Progenitor cell of endocrine pancreas (in vitro differentiated cells): ENCODE data around the gene KCTD6. TPM values are rescaled to one million over a fixed set of nuclear protein-coding genes. Genes with fewer than 3 reads are reported as not detected.

ENCODE experiments used
- DNase-seq: peaks from one replicate; pipeline ENCODE4 v3.0.0; 2021; ENCODE audit warnings: low spot score; ENCODE audit not compliant: unreplicated experiment
- H3K27ac Mint-ChIP-seq: 2 replicates; pipeline ENCODE4 v1.8.0; 2021; ENCODE audit warnings: mild to moderate bottlenecking, moderate library complexity, mixed read lengths
- H3K27me3 Mint-ChIP-seq: 2 replicates; pipeline ENCODE4 v1.8.0; 2021; ENCODE audit warnings: mixed read lengths
- H3K36me3 Mint-ChIP-seq: 2 replicates; pipeline ENCODE4 v1.8.0; 2022; ENCODE audit warnings: mixed read lengths; ENCODE audit not compliant: insufficient read depth
- H3K4me1 Mint-ChIP-seq: 2 replicates; pipeline ENCODE4 v1.8.0; 2021; ENCODE audit warnings: low read depth, mixed read lengths
- H3K4me3 Mint-ChIP-seq: 2 replicates; pipeline ENCODE4 v1.8.0; 2021; ENCODE audit warnings: low read depth, mild to moderate bottlenecking, moderate library complexity, mixed read lengths
- H3K9me3 Mint-ChIP-seq: 2 replicates; pipeline ENCODE4 v1.8.0; 2021; ENCODE audit warnings: low read depth, mixed read lengths
- total RNA-seq: library from RNA; stranded (reverse); gene quantifications from 2 replicates; pipeline ENCODE4 v1.2.1, GENCODE V29; 2021
- TF ChIP-seq, protein P1 (sequence below): fragments of 200-600 bp; sonication (generic); IDR thresholded peaks from one replicate; pipeline ENCODE4 v1.5.0; 2021; ENCODE audit warnings: antibody characterized with exemption, mild to moderate bottlenecking; ENCODE audit not compliant: unreplicated experiment

The KCTD6 gene
- total RNA-seq, 1 donor from 2014 or later = 14.8 TPM

DNA sequence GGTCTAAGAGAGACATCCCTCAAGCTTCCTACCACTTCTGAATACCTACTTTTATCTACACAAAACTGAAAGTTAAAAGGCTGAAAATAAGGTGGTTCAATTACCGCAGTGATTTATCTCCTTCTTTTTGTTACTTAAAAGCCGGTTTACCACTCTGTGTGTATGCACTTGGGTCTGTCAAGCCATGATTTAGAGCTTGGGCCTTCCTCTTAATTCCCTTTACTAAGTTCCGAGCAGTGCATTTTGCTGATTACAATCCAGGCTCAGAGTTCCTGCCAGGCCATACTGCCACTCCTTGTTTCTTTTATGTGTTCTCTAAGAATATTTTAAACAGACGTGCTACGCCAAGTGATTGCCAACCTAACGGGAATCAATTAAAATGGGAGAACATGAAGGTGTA, 16.5 kb downstream of the KCTD6 start:
- Mint-ChIP-seq H3K27me3 (no peaks in the 10 kb centered on the region), H3K4me3 (no peak overlapping the region), H3K4me1 (no peaks in the 10 kb centered on the region), H3K36me3 (peaks cover 1% of the 10 kb centered on the region), H3K27ac (no peak overlapping the region), H3K9me3 (no peaks in the 10 kb centered on the region)
- no peak for DNase-seq
- TF ChIP-seq, protein P1, sequence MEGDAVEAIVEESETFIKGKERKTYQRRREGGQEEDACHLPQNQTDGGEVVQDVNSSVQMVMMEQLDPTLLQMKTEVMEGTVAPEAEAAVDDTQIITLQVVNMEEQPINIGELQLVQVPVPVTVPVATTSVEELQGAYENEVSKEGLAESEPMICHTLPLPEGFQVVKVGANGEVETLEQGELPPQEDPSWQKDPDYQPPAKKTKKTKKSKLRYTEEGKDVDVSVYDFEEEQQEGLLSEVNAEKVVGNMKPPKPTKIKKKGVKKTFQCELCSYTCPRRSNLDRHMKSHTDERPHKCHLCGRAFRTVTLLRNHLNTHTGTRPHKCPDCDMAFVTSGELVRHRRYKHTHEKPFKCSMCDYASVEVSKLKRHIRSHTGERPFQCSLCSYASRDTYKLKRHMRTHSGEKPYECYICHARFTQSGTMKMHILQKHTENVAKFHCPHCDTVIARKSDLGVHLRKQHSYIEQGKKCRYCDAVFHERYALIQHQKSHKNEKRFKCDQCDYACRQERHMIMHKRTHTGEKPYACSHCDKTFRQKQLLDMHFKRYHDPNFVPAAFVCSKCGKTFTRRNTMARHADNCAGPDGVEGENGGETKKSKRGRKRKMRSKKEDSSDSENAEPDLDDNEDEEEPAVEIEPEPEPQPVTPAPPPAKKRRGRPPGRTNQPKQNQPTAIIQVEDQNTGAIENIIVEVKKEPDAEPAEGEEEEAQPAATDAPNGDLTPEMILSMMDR = no peak

DNA sequence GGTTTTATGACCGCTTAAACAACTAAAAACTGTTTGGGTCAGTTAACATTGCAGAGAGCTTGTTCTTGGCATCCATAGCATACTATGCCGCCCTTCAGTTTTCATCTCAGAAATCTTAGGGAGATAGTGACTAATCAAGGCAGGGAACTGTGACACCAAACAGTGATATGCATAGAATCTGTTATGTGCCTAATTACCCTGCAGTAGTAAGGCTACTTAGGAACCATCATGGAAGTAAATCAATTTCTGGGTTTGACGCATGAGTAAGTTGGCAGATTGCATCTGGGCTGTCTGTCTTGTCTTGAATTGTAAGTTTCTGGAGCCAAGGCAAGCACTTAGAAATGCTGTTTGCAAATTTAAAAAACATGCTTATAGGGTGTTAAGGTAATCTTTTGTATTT, 22.5 kb downstream of the KCTD6 start:
- H3K4me3 Mint-ChIP-seq = no peak overlapping the region
- H3K27ac Mint-ChIP-seq = no peak overlapping the region
- no peaks in the 10 kb centered on the region for H3K27me3 Mint-ChIP-seq
- H3K36me3 Mint-ChIP-seq = no peaks in the 10 kb centered on the region
- H3K9me3 Mint-ChIP-seq = no peaks in the 10 kb centered on the region
- H3K4me1 Mint-ChIP-seq = peaks cover 9% of the 10 kb centered on the region
- TF ChIP-seq, protein P1 = no peak
- no peak for DNase-seq

DNA sequence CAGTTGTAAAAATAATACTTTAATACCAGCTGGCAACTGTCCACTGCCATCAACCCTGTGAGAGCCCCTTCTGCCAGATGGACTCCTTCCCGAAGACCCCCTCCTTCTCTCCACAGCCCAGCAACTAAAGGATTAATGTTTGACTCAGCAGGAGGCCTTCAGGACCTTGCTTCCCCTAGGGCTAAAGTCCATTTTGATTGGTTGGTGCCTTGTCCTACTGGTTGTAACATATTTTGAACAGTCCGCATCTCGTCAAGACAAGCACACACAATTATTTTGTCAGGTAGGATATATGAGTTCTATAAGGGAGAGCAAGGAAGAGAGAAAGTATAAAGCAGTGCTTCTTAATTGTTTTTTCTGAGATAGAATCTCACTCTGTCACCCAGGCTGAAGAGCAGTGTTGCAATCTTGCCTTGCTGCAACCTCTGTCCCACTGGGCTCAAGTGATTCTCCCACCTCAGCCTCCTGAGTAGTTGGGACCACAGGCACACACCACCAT, 26.4 kb downstream of the KCTD6 start:
- Mint-ChIP-seq H3K4me1 (peaks cover 35% of the 10 kb centered on the region), H3K9me3 (no peaks in the 10 kb centered on the region), H3K4me3 (no peak overlapping the region), H3K27ac (no peak overlapping the region), H3K27me3 (no peaks in the 10 kb centered on the region), H3K36me3 (no peaks in the 10 kb centered on the region)
- TF ChIP-seq, protein P1 = no peak
- DNase-seq = no peak

DNA sequence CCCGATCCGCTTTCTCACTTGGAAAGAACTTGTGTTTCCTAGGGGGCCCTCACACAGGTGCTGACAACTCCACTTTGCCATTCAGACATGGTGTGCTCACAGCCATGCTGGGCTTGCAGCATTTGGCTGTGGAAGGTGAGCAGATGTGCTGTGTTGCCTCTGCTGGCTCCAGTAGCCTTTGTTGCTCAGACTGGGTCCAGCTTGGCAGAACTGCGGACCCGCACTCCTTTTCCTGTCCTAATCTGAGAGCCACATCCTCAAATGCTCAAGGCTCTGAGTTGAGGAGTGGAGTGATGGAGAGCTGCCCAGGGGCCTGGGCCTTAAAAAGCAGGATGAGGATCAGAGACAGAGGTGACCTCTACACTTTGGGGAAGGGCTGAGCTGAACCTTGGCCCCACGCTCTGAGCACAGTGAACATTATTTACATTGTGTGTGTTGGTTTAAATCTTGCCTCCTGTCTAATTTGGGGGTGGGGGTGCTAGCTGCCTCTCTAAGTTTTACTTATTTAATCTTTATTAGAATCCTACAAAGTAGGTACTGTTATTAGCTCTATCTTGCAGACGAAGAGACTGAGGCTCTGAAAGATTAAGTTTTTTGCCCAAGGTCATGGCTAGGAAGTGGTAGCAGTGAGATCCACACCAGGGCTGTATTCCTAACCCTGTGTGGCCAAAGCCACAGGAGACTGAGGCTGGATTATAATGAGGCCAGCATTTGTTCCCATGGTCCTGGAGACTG, 27.9 kb downstream of the KCTD6 start:
- Mint-ChIP-seq H3K27me3 (no peaks in the 10 kb centered on the region), H3K4me1 (peaks cover 35% of the 10 kb centered on the region), H3K4me3 (no peak overlapping the region), H3K27ac (peak overlapping the region; percentile 53), H3K36me3 (no peaks in the 10 kb centered on the region), H3K9me3 (no peaks in the 10 kb centered on the region)
- TF ChIP-seq, protein P1 = no peak
- no peak for DNase-seq

DNA sequence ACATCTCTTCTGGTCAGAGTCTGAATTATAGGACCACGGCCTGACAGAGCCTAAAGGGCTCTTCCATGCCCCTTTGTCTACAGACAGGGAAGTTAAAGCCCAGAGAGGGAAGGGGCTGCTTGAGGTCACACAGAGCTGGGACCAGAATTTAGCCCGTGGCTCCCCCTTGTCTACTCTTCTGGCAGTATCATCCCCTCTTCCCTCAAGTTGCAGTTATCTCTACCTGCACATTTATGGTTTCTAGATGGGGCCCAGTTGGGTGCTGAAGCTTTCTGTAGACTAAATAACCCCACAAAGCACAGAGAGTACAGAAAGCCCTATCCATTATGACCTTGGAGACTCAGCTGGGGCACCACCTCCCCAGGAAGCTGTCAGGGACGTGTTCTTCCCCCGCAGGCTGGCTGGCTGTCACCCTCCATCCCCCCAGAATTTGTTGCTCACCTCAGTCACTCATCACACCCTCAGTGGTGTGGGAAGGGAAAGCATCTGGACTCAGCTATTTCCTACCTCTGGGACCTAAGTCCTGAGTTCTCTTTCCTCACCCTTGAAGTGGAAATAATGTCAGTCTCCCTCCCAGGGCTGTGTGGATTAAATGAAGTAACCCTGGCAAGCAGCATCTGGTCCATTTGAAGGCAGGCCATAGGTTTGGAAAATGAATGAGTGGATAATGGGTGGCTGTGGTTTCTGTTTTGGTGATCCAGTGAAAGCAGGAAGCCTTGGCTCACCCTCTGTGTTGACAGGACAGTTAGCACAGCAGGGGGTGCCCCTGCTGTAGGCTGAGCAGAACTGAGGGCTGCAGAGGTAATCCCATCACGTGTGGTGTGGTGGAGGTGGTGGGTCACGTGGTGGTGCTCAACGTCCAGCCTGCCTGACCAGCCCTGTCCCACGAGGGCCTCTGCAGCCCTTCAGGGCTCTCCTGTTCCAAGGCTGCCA, 28.8 kb downstream of the KCTD6 start:
- H3K4me1 Mint-ChIP-seq = peaks cover 35% of the 10 kb centered on the region
- TF ChIP-seq, protein P1 = no peak
- H3K9me3 Mint-ChIP-seq = no peaks in the 10 kb centered on the region
- peaks cover 2% of the 10 kb centered on the region for H3K27me3 Mint-ChIP-seq
- H3K36me3 Mint-ChIP-seq = no peaks in the 10 kb centered on the region
- no peak overlapping the region for H3K27ac Mint-ChIP-seq
- H3K4me3 Mint-ChIP-seq = no peak overlapping the region
- DNase-seq = no peak
